ENCODE data around the gene SLFN14.
"Not testable (repeated sequence)": the region's sequence is repeated elsewhere in the genome, so short reads cannot be mapped to it uniquely, and the experiment has no call there.

SLFN14 gene

GRCh38 chr17:35557353-35557752 is 3.3 kb downstream of the SLFN14 start:
- DNase-seq, result no peak

DNA sequence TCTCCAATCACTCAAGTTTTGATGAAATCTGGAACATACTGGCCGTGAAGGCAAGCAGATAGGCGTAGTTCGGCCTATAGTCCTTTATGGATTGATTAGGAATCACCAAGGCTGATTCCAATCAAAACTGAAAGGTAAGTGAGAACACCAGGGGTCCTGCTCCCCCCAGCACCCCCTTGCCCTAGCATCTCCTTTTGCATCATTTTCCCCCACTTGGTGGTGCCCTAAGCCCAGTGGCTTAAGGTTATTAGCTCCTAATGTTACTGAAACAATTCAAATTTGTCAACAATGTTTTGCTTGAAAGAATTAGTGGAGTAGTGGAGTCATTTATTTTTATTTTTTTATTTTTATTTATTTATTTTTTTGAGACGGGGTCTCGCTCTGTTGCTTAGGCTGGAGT is 4.9 kb downstream of the SLFN14 start:
- no peak for DNase-seq

GRCh38 chr17:35554668-35555067 is 6.0 kb downstream of the SLFN14 start:
- no peak for DNase-seq

DNA sequence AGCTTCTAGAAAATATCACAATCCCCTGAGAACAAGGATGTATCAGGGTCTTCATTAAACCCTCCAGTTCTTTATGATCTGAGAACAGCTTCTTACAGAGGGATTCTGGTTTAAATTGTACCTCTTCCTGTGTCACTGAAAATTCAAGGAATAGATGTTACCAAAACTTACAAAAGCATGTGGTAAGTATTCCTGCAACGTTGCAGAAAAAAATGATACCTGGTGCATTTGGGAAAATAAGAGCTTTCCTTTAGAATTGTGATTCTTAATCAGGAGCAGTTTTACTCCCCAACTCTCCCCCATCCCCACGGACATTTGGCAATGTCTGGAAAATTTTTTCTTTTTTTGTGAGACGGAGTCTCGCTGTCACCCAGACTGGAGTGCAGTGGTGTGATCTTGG is 7.3 kb downstream of the SLFN14 start:
- no peak for DNase-seq

DNA sequence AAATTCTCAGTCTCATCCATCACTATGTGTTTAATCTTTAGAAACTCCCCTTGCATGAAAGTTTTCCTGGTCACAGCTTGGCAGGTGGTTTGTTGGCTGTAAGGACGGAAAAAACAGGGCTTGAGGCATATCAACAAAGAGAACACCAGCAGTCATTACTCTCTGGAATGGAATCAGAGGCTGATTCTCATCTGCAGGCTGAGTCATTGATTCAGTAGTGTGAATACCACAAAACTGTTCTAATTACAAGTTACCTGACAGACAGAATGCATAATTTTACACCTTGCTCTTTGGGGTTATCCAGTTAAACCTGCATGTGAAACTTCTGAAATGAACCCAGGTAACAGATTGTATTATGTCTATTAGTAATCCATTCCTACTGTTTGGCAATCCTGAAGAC is 11.6 kb downstream of the SLFN14 start:
- no peak for DNase-seq

- DNase-seq, result no peak
These were observed 12.3 kb downstream of the SLFN14 start for GRCh38 chr17:35548208-35548810.

DNA sequence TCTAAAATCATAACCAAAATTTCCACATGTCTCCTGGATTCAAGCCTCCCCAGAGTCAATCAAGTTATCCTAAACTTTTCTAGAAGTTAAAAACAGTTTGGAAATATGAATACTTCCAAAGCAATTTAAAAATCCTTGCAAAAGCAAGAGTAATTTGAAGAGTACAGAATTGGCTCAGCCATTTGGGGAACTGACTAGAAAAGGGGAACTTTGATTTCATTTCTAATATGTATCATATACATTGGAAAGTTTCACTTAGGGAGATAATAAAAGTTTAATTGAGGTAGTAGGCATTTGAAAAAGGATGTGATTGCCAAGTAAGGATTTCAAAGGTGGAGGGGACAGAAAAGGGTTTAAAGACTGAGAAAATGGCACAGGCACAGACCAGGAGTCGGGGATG is 14.1 kb downstream of the SLFN14 start:
- DNase-seq, result no peak

GRCh38 chr17:35545150-35545549 is 15.5 kb downstream of the SLFN14 start:
- no peak for DNase-seq

DNA sequence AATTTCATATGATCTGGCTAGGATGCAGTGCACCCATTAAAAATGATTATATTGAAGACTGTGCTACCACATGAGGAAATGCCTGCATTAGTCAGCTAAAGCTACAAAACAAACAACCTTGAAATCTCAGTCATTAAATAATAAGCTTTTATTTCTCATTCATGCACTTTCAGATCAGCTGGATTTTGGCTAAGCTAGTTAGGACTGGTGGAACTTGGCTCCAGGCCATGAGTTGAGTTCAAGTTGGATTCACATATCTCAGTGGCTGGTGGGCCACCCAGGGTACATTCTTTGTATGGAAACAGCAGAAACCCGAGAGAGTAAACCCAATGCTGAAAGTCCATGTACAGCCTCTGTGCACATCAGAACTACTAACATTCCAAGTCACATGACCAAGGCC is 16.8 kb downstream of the SLFN14 start:
- DNase-seq, result no peak

DNA sequence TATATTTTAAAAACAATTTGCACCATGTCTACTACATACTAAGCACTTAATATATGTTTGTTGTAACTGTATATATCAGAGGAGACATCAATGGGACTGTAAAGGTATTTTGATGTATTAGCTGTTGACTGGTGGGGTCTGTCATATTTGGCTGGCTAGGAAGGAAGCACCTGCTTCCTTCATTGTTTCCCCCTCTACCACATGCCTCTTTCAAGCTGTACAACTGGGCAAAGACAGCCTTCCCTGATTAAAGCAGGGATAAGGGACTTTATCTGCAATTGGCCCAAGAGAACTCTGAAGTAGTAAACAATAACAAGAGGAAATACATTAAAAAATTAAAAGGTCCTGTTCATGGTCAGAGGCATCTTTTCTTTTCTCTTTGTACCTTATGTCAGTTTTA is 17.6 kb downstream of the SLFN14 start:
- no peak for DNase-seq

DNA sequence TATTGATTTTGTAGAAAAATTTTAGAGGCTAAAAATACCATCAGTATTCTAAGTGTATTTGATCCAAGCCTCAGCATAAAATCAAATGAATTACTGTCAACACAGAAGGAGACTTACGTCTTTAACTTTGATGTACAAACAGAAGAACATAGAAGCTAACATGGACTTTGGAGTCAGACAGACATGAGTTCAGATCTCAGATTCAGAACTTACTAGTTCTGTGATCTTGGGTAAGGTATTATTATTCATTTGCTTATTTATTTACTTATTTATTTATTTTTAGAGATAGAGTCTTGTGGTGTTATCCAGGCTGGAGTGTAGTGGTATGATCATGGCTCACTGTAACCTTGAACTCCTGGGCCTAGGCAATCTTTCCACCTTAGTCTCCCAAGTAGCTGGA is 19.2 kb downstream of the SLFN14 start:
- no peak for DNase-seq

- DNase-seq, result no peak
These were observed 19.8 kb downstream of the SLFN14 start for GRCh38 chr17:35540589-35541404.

- DNase-seq, result no peak
These were observed 21.0 kb downstream of the SLFN14 start for GRCh38 chr17:35539659-35540026.

GRCh38 chr17:35537601-35538141 is 22.9 kb downstream of the SLFN14 start, which contains the start of gene SLFN12L:
TSS of gene SLFN12L (minus strand) at chr17:35537678. CDS start at chr17:35522364, 15,314 bp downstream.
- no peak for DNase-seq

- DNase-seq, result no peak
These were observed 23.9 kb downstream of the SLFN14 start for GRCh38 chr17:35536664-35537171.

GRCh38 chr17:35535406-35535805 is 25.2 kb downstream of the SLFN14 start:
- not testable (repeated sequence) for DNase-seq

GRCh38 chr17:35534576-35535093 is 26.0 kb downstream of the SLFN14 start:
- DNase-seq, result no peak

DNA sequence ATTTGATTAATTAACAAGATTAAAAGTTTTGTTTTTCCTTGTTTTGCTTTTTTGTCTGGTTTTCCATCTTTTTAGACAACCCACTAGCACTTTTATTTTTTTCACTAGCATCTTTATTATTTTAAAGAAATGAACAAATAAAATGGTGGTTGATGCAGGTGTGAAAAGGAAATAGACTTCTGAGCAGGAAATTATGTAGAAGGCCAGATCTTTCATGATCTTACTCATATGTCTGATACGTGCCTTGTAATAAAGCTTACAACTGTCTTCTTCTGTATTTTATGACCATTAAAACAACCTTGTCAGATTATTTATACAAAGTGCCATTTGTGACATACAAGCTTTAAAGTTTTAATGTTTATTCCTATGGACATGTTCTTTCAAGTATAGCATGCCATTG is 29.5 kb downstream of the SLFN14 start:
- no peak for DNase-seq

DNA sequence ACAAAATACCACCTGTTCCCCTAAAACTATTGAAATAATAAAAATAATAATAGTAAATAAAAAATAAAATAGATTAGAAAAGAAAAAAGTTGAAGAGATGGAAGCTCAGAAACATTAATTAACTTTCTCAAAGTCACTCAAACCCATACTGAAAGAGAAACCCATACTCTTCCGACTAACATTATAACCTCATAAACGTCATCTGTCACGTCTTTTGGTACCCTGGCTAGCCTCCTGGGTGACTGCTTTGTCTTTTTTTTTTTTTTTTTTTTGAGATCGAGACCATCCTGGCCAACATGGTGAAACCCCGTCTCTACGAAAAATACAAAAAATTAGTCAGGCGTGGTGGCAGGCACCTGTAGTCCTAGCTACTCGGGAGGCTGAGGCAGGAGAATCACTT is 30.8 kb downstream of the SLFN14 start:
- no peak for DNase-seq

- not testable (repeated sequence) for DNase-seq
These were observed 31.3 kb downstream of the SLFN14 start for GRCh38 chr17:35529326-35529725.

DNA sequence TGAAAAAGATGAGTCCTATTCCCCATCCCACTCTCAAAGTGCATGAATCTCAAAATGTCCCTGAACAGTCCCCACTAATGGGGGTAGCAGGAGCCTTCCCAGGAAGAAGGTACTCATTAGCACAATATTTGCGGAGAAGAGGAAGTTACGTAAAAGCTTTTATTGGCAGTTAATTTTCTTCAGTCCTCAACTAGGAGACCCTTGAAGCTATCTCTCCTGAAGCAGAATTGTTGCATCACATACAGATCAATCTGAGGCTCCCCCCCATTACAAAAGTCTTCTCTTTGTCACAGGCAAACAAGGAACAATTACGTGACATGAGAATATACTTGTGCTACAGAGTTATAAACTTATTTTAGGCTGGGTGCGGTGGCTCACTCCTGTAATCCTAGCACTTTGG is 37.3 kb downstream of the SLFN14 start:
- DNase-seq, result no peak

GRCh38 chr17:35521654-35522256 is 38.9 kb downstream of the SLFN14 start:
- not testable (repeated sequence) for DNase-seq

GRCh38 chr17:35521150-35521549 is 39.5 kb downstream of the SLFN14 start:
- DNase-seq, result no peak
